ENCODE measurements around the gene TEDC1. TPM values are rescaled to one million over a fixed set of nuclear protein-coding genes. Genes with fewer than 3 reads are reported as not detected.

Gene TEDC1
- total RNA-seq, 1 experiment from 2014 or later = 26.2 TPM

DNA sequence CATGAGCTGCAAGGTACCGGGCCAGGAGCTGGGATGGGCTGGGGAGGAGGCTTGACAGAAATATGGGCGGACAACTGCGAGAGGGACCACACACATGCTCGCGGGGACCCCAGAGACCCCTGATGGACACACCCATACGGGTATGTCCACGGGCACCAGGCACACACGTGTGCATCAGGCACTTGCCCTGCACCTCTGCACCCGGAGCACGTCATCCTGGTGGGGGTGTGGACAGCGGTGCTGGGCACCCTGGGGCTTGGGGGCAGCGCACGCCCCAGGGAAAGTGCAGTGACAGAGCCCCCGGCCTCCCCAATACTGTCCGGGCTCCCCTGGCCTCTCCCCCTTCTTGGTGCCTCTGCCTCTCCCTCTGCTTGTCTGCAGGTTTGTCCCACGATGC is 6.1 kb upstream of the TEDC1 start:
- no peak overlapping the region for H3K27ac ChIP-seq (ENCODE audit: insufficient read length, low read depth, low read length)
- H3K23me2 ChIP-seq (ENCODE audit: insufficient read length, low read depth, low read length, poor library complexity, severe bottlenecking) = peaks cover 10% of the 10 kb centered on the region
- no peak overlapping the region for H3T11ph ChIP-seq (ENCODE audit: low read length)
- no peak for DNase-seq
- no peak overlapping the region; the same call in 1 of the 2 replicates for H3K4ac ChIP-seq (ENCODE audit: low read depth, low read length)
- no peak overlapping the region for H2BK5ac ChIP-seq (ENCODE audit: insufficient read length, low read length)
- no peak overlapping the region for H3K4me2 ChIP-seq (ENCODE audit: insufficient read depth, insufficient read length, low read length)
- H3K23ac ChIP-seq (ENCODE audit: insufficient read length, low read depth, low read length) = no peak overlapping the region
- no peak overlapping the region for H2AK5ac ChIP-seq (ENCODE audit: insufficient read length, low read length)
- no peaks in the 10 kb centered on the region for H3K79me1 ChIP-seq (ENCODE audit: insufficient read depth, low read depth, low read length, poor library complexity, severe bottlenecking)
- H3K18ac ChIP-seq (ENCODE audit: insufficient read length, low read depth, low read length) = no peak overlapping the region
- Mint-ChIP-seq H3K36me3 (ENCODE audit: insufficient read depth in 1 of 3, low read depth in 3 of 3) (no peaks in the 10 kb centered on the region), H3K27me3 (ENCODE audit: low read depth) (peaks cover 87% of the 10 kb centered on the region), H3K9me3 (no peaks in the 10 kb centered on the region), H3K4me1 (peaks cover 15 to 26% of the 10 kb centered on the region in 2 experiments), H3K27ac (no peak overlapping the region), H3K4me3 (no peak overlapping the region; a peak in 1 of 5 replicates)
- H3K79me2 ChIP-seq (ENCODE audit: insufficient read depth, low read length) = no peaks in the 10 kb centered on the region
- H4K5ac ChIP-seq (ENCODE audit: insufficient read length, low read depth, low read length) = no peak overlapping the region
- no peak overlapping the region for H2BK20ac ChIP-seq (ENCODE audit: low read depth, low read length, poor library complexity, severe bottlenecking)
- H2AFZ ChIP-seq (ENCODE audit: low read length) = no peak overlapping the region
- H3K9me3 ChIP-seq (ENCODE audit: control insufficient read depth, low read depth, low read length) = no peaks in the 10 kb centered on the region
- no peak overlapping the region for H3K9ac ChIP-seq (ENCODE audit: extremely low read depth, insufficient read length, low read length)
- no peak overlapping the region for H3K56ac ChIP-seq (ENCODE audit: insufficient read length, low read depth, low read length)
- no peak overlapping the region for H2BK120ac ChIP-seq (ENCODE audit: low read depth, low read length, poor library complexity, severe bottlenecking)
- H4K20me1 ChIP-seq (ENCODE audit: control insufficient read depth, insufficient read depth, insufficient read length) = no peaks in the 10 kb centered on the region
- H4K8ac ChIP-seq (replicated peaks; ENCODE audit: insufficient read length, low read depth, low read length) = no peak overlapping the region
- no peak overlapping the region for H2BK15ac ChIP-seq (ENCODE audit: low read depth, low read length)
- no peak overlapping the region for H2BK12ac ChIP-seq (ENCODE audit: insufficient read length, low read depth, low read length)
- H3K4me1 ChIP-seq (ENCODE audit: insufficient read depth, low read length) = no peaks in the 10 kb centered on the region
- peaks cover 34% of the 10 kb centered on the region; the same call in 1 of the 2 replicates for H3K27me3 ChIP-seq (ENCODE audit: insufficient read depth, low read length)
- H4K91ac ChIP-seq (ENCODE audit: insufficient read length, low read depth, low read length) = no peak overlapping the region
- no peak overlapping the region for H3K14ac ChIP-seq (ENCODE audit: insufficient read depth, low read length)
- WGBS (ENCODE audit: extremely low coverage, insufficient read length, low lambda C conversion rate) = no CpG with 5 or more reads among the region's 16 CpGs
- TF ChIP-seq, protein P1, sequence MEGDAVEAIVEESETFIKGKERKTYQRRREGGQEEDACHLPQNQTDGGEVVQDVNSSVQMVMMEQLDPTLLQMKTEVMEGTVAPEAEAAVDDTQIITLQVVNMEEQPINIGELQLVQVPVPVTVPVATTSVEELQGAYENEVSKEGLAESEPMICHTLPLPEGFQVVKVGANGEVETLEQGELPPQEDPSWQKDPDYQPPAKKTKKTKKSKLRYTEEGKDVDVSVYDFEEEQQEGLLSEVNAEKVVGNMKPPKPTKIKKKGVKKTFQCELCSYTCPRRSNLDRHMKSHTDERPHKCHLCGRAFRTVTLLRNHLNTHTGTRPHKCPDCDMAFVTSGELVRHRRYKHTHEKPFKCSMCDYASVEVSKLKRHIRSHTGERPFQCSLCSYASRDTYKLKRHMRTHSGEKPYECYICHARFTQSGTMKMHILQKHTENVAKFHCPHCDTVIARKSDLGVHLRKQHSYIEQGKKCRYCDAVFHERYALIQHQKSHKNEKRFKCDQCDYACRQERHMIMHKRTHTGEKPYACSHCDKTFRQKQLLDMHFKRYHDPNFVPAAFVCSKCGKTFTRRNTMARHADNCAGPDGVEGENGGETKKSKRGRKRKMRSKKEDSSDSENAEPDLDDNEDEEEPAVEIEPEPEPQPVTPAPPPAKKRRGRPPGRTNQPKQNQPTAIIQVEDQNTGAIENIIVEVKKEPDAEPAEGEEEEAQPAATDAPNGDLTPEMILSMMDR (conservative IDR thresholded peaks at IDR 0.05) = no peak

All from H9 (cell line).